Spinal cord (tissue), 10 donors: ENCODE results near the gene TMEM208. TPM values are rescaled to one million over a fixed set of nuclear protein-coding genes. Genes with fewer than 3 reads are reported as not detected.

Source experiments
- DNase-seq, 6 donors: peaks; one replicate each; pipeline versions ENCODE4 v3.0.0 to v3.0.0-alpha.2; 2013 to 2015; ENCODE audit warnings: low spot score in 6 of 6, low read depth in 4 of 6
- H3K27ac ChIP-seq: one replicate; pipeline ENCODE4 v1.5.1; 2013; ENCODE audit warnings: low read depth, low read length, control low read depth
- H3K27me3 ChIP-seq: one replicate; pipeline ENCODE4 v1.6.1; 2013; ENCODE audit warnings: low read length; ENCODE audit not compliant: control insufficient read depth, insufficient read depth
- H3K36me3 ChIP-seq: one replicate; pipeline ENCODE4 v1.6.1; 2013; ENCODE audit warnings: low read length; ENCODE audit not compliant: control insufficient read depth, insufficient read depth
- H3K4me1 ChIP-seq: one replicate; pipeline ENCODE4 v1.6.1; 2013; ENCODE audit warnings: low read length; ENCODE audit not compliant: control insufficient read depth, insufficient read depth
- H3K4me3 ChIP-seq: one replicate; pipeline ENCODE4 v1.5.1; 2013; ENCODE audit warnings: low read depth, low read length, control low read depth
- H3K9me3 ChIP-seq: one replicate; pipeline ENCODE4 v1.6.1; 2013; ENCODE audit warnings: low read length; ENCODE audit not compliant: control insufficient read depth, insufficient read depth
- WGBS: methylation state at CpG from one replicate; pipeline ENCODE4 v1.1.5; 2013; ENCODE audit warnings: missing lambda C conversion rate; ENCODE audit not compliant: insufficient coverage; 5-methylcytosine and 5-hydroxymethylcytosine counted together
- polyA plus RNA-seq, 2 donors: library from polyadenylated mRNA; unstranded; fragments of 120-200 nt; gene quantifications; one replicate each; pipeline ENCODE4 v1.2.1, GENCODE V29; 2013; ENCODE audit not compliant: insufficient read length in 2 of 2
- total RNA-seq, 2 donors: library from RNA; depleted of rRNA in 1 of 2; stranded (reverse); fragments of 120-200 nt in 1 of 2; fragments of >200 nt in 1 of 2; gene quantifications; one replicate each; pipeline versions ENCODE4 v1.2.3 to v1.2.4, GENCODE V29; 2013 to 2014
- donor health status: healthy.

The TMEM208 gene
- total and polyA plus RNA-seq, 4 donors, result 18.8 to 57.4 (median 45.7) TPM

DNA sequence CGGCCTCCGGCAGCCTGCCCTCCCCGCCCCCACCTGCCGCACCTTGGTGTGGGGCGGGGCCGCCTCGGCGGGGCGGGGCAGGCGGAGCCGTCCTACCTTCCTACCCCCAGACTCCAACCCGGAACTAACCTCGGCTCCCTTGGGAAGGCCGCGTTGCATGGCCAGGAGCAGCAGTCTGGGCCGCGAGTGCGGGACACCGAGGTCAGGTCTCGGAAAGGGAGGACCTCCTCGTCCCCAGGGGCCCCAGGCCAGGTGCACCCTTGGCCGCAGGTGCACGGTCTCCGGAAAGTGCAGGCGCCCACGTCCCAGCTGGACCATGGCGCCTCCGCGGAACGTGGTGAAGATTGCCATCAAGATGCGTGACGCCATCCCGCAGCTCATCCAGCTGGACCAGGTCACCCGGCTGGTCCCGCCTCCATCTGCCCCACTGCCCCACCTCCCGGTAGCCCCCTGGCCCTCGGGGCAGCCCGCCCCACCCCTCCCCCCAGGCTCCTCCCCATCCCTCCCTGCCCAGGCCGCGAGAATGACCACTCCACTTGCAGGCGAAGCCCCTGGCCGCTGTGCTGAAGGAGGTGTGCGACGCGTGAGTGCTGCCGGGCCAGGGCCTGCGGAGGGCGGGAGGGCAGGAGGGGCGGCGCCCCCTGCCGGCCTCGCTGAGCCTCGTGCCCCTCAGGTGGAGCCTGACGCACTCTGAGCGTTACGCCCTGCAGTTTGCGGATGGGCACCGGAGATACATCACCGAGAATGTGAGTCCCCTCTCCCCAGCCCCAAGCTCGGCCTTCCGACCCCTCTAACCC lies 27.7 kb upstream of the TMEM208 start, which contains the start of gene ELMO3:
Gene ELMO3 (plus strand): TSS at position 121 of the 797 bp plus-strand sequence. CDS start 196 bp downstream, at position 317.
- Histone ChIP-seq H3K9me3 (no peaks in the 10 kb centered on the region), H3K27ac (no peak within 1 kb of the TSS), H3K36me3 (peaks cover 90% of the 10 kb centered on the region), H3K4me3 (no peak within 1 kb of the TSS), H3K27me3 (no peaks in the 10 kb centered on the region), H3K4me1 (peaks cover 15% of the 10 kb centered on the region)
- no peak for DNase-seq
- 27% methylated on average over 54 of the region's 61 CpGs for WGBS

DNA sequence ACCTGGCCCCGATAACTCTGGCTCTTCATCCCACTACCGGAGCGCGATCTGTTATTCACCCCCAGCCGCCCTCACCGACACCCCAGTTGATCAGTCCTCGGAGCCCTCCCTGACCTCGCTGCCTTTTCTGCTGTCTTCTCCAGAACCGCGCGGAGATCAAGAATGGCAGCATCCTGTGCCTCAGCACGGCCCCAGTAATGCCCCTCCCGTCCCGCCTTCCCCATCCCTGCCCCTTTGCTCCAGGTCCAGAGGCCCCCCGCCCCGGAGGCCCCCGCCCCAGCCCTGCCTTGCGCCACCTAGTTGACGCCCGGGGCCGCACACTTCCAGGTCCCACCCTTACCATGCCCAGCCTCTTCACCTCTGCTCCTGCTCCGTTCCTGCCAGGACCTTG lies 27.1 kb upstream of the TMEM208 start:
- no peaks in the 10 kb centered on the region for H3K27me3 ChIP-seq
- peaks cover 15% of the 10 kb centered on the region for H3K4me1 ChIP-seq
- H3K27ac ChIP-seq, result no peak overlapping the region
- H3K9me3 ChIP-seq, result no peaks in the 10 kb centered on the region
- H3K4me3 ChIP-seq, result no peak overlapping the region
- DNase-seq, result no peak
- WGBS, result 30% methylated on average over 17 of the region's 22 CpGs
- peaks cover 90% of the 10 kb centered on the region for H3K36me3 ChIP-seq

DNA sequence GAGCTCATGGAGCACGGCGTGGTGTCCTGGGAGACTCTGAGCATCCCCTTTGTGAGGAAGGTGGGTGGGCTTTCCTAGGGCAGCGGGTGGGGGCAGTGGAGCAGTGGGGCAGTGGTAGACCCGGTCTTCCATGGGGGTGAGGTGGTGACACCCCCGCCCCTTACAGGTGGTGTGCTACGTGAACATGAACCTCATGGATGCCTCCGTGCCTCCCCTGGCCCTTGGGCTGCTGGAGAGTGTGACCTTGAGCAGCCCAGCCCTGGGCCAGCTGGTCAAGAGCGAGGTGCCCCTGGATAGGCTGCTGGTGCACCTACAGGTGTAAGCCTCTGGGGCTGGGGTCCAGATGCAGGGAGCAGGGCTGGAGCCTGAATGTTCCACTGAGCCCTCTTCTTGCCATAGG lies 26.4 kb upstream of the TMEM208 start:
- Histone ChIP-seq H3K4me3 (no peak overlapping the region), H3K4me1 (peaks cover 15% of the 10 kb centered on the region), H3K27me3 (no peaks in the 10 kb centered on the region), H3K27ac (no peak overlapping the region), H3K9me3 (no peaks in the 10 kb centered on the region), H3K36me3 (peaks cover 83% of the 10 kb centered on the region)
- 95% methylated on average over 8 of the region's 8 CpGs for WGBS
- no peak for DNase-seq

DNA sequence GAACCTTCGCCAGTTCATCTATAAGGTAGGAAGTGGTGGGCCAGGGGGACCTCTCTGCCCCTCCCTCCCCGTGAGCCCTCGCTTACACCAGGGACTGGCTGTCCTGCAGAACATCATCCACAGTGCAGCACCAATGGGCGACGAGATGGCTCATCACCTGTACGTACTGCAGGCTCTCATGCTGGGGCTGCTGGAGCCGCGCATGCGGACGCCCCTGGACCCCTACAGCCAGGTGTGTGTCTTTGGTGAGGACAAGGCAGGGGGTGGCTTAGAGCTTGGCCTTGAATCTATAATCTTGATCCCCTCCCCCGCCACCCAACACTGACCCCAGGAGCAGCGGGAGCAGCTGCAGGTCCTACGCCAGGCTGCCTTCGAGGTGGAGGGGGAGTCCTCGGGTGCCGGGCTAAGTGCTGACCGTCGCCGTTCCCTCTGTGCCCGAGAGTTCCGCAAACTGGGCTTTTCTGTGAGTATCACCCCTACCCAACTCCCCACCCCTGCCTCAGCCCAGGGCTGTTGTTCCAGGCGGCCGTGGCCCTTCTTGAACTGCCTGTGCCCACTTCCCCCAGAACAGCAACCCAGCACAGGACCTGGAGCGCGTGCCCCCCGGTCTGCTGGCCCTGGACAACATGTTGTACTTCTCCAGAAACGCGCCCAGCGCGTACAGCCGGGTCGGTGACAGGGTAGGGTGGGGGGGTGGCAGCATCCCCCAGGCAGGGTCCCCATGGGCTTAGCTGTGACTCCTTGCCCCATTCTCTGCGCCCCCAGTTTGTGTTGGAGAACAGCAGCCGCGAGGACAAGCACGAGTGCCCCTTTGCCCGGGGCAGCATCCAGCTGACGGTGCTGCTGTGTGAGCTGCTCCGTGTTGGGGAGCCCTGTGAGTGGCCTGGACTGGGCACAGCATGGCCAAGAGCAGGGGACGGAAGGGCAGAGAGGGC lies 25.3 kb upstream of the TMEM208 start:
- 95% methylated on average over 33 of the region's 40 CpGs for WGBS

DNA sequence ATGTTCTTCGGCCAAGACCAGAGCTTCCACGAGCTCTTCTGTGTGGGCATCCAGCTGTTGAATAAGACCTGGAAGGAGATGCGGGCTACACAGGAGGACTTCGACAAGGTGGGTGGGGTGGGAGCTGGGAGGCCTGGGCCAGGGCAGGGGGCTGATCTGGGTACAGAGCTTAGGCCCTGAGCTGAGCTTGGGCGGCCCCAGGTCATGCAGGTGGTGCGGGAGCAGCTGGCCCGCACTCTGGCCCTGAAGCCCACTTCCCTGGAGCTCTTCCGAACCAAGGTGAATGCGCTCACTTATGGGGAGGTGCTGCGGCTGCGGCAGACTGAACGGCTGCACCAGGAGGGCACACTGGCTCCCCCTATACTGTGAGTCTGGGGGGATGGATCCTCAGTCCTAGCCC lies 24.5 kb upstream of the TMEM208 start:
- Histone ChIP-seq H3K27me3 (no peaks in the 10 kb centered on the region), H3K9me3 (no peaks in the 10 kb centered on the region), H3K4me3 (no peak overlapping the region), H3K36me3 (peaks cover 83% of the 10 kb centered on the region), H3K4me1 (peaks cover 15% of the 10 kb centered on the region), H3K27ac (no peak overlapping the region)
- whole genome bisulfite sequencing, result 97% methylated on average over 12 of the region's 12 CpGs
- no peak for DNase-seq

More for the DNA sequence above, 25.3 kb upstream of the TMEM208 start:
- H3K27me3 ChIP-seq, result no peaks in the 10 kb centered on the region
- DNase-seq, result no peak
- H3K4me3 ChIP-seq, result no peak overlapping the region
- peaks cover 83% of the 10 kb centered on the region for H3K36me3 ChIP-seq
- no peaks in the 10 kb centered on the region for H3K9me3 ChIP-seq
- peaks cover 15% of the 10 kb centered on the region for H3K4me1 ChIP-seq
- H3K27ac ChIP-seq, result no peak overlapping the region

DNA sequence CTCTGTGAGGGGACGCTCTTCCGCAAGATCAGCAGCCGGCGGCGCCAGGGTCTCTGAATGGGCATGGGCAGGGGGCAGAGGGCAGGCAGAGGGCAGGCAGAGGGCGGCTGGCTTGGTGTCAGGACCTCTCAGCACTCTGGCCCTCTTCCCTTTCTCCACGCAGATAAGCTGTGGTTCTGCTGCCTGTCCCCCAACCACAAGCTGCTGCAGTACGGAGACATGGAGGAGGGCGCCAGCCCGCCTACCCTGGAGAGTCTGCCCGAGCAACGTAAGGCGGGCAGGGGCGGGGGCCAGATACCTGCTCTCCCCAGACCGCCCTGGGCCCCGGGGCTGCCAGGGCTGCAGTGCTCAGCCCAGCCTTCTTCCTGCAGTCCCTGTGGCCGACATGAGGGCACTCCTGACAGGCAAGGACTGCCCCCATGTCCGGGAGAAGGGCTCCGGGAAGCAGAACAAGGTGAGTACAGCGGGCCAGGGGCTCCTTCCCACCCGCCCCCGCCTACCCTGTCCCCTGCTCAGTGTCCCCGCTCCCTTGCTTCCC lies 23.9 kb upstream of the TMEM208 start:
- H3K36me3 ChIP-seq, result peaks cover 83% of the 10 kb centered on the region
- no peak overlapping the region for H3K27ac ChIP-seq
- no peaks in the 10 kb centered on the region for H3K27me3 ChIP-seq
- H3K4me1 ChIP-seq, result peaks cover 12% of the 10 kb centered on the region
- 93% methylated on average over 23 of the region's 23 CpGs for WGBS
- no peak overlapping the region for H3K4me3 ChIP-seq
- no peak for DNase-seq
- no peaks in the 10 kb centered on the region for H3K9me3 ChIP-seq

DNA sequence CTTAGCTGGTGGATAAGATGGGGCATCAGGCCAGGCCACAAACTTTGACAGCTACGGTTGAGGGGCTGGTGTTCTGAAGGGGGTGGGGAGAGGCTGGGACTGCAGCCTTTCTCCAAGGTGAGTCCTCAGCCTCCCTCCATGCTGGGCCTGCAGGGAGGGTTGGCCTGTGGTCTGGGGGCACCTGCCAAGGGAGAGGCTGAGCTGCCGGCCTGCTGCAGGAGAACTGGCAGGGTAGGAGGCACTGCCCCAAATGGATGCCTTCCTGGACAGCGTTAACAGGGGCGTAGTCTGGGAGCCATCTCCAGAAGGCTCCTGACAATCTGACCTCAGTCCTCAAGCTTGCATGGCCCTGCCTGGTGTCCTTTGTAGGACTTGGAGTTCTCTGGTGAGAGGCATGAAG lies 22.9 kb upstream of the TMEM208 start:
- WGBS, result 100% methylated on average over 4 of the region's 4 CpGs
- Histone ChIP-seq H3K4me1 (peaks cover 5% of the 10 kb centered on the region), H3K27me3 (no peaks in the 10 kb centered on the region), H3K9me3 (no peaks in the 10 kb centered on the region), H3K27ac (no peak overlapping the region), H3K36me3 (peaks cover 85% of the 10 kb centered on the region), H3K4me3 (no peak overlapping the region)
- no peak for DNase-seq

DNA sequence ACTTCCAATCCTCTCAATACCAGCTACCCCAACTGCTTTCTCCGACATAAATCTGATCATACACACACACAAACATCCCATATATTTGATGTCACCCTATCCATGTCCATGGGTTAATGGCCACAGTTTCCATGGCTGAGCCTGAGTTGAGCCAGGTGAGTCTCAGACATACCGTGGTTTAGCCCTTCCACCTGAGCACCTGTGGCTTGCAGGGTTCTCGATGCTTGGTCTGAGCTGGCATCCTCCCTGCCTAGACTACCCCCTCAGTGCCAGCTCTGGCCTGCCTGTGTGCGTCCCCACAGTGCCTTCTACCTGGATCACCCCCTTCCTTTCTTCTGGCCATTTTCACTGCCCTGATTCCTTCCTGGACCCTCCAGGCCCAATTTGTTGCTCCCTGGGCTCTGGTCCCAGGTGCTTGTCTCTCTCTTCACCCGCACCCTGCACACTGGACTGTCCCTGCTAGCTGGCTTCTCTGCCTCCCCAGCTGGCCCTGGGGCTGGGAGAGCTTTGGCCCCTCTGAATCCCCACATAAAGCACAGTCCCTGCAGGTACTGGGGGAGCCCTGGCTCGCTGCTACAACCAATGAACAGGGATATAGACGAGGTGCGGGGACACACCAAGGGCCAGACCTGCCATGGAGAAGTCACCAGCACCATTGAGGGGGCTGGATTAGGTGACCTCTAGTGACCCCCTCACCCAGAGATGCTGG lies 20.6 kb upstream of the TMEM208 start:
- Histone ChIP-seq H3K36me3 (peaks cover 93% of the 10 kb centered on the region), H3K27me3 (no peaks in the 10 kb centered on the region), H3K4me3 (no peak overlapping the region), H3K27ac (no peak overlapping the region), H3K4me1 (no peaks in the 10 kb centered on the region), H3K9me3 (no peaks in the 10 kb centered on the region)
- WGBS, result 91% methylated on average over 8 of the region's 8 CpGs
- DNase-seq, result no peak

DNA sequence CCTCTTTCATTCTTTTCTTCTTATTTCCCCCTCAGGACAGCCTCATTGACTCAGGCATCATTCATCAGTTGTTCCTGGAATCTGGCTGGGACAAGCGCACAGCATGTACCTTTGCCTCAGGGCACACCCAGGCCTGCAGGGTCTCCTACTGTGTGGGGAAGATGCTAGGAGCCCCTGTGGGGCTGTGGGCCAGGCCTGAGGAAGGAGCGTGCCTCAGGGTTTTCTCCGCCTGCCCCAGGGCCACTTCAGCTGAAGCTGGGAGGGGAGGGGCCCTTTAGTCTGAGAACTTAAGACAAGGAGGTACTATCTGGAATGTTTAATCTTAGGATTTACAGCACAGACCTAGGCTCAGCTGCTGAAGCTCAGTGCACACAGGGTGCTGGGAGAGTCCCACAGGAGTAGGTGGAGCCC lies 20.1 kb upstream of the TMEM208 start:
- Histone ChIP-seq H3K27me3 (no peaks in the 10 kb centered on the region), H3K27ac (no peak overlapping the region), H3K4me1 (no peaks in the 10 kb centered on the region), H3K9me3 (no peaks in the 10 kb centered on the region), H3K4me3 (no peak overlapping the region), H3K36me3 (peaks cover 87% of the 10 kb centered on the region)
- DNase-seq, result no peak
- 86% methylated on average over 3 of the region's 3 CpGs for WGBS
